GM18502 (cell line): ENCODE results near the gene MRPS14.
"Not testable (repeated sequence)": the region's sequence is repeated elsewhere in the genome, so short reads cannot be mapped to it uniquely, and the experiment has no call there.

Experiments used
- ATAC-seq: cut with Tn5 transposase; IDR thresholded peaks from one replicate; pipeline ENCODE4 v1.9.1; 2021; ENCODE audit warnings: mild to moderate bottlenecking; ENCODE audit not compliant: unreplicated experiment, poor library complexity

The MRPS14 gene

GRCh38 chr1:175024773-175025172 is 1.5 kb upstream of the MRPS14 start:
- no peak for ATAC-seq

GRCh38 chr1:175023922-175024242 is 657 bp upstream of the MRPS14 start:
- ATAC-seq: not testable (repeated sequence)

DNA sequence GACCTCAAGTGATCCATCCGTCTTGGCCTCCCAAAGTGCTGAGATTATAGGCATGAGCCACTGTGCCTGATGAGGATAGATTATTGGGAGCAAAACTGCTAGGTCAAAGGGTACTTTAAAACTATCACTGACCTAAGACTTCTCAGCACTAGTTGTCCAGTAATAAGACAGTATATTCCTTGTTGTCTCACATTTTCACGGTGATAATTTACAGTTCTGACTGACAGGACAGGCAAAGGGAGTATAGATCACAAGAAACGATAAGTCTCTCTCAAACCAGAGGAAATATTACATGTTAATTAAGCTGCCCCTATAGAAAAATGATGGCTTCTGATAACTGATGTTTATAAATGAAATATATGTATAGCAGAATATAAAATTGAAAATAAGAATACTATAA is 3.7 kb downstream of the MRPS14 start:
- ATAC-seq: no peak

GRCh38 chr1:175015243-175015642 is 8.0 kb downstream of the MRPS14 start:
- ATAC-seq: no peak

- ATAC-seq: no peak
These were observed 9.8 kb downstream of the MRPS14 start for GRCh38 chr1:175013445-175013844.

- ATAC-seq: no peak
These were observed 13.7 kb downstream of the MRPS14 start for GRCh38 chr1:175009532-175009931.

DNA sequence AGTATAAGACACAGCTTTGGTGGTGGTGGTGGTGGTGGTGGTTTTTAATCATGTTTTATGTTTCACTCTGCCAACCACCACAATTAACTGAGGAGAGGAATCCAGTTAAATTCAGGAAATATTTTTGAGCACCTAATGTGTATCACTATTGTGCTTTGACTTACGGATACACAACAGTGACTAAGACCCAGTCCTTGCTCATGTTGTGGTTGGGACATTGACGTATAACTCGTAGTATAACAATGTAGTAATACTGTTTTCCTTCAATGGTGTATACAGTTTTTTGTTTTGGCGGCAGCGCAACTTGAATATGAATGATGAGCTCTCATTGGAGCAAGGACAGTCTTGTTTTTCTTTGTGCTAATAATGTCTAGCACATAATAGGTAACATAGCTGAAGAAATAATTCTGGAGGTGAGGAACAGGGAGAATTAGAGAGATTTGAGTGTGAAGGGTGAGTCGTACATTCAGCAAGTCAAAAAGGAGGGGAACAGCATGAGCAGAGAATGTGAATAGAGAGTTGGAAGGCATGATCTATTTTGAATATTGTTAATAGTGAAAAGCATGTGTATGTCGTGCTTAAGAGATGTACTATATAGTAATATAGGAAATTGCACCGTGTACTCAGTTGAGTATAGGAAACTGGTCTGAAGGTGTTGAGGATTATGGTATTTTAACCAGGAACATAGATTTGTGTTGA is 18.0 kb downstream of the MRPS14 start:
- ATAC-seq: no peak

GRCh38 chr1:175003521-175003920 is 19.7 kb downstream of the MRPS14 start:
- ATAC-seq: no peak

- ATAC-seq: no peak
These were observed 20.2 kb downstream of the MRPS14 start for GRCh38 chr1:175002910-175003517.

- ATAC-seq: no peak
These were observed 22.5 kb downstream of the MRPS14 start for GRCh38 chr1:175000697-175001187.

DNA sequence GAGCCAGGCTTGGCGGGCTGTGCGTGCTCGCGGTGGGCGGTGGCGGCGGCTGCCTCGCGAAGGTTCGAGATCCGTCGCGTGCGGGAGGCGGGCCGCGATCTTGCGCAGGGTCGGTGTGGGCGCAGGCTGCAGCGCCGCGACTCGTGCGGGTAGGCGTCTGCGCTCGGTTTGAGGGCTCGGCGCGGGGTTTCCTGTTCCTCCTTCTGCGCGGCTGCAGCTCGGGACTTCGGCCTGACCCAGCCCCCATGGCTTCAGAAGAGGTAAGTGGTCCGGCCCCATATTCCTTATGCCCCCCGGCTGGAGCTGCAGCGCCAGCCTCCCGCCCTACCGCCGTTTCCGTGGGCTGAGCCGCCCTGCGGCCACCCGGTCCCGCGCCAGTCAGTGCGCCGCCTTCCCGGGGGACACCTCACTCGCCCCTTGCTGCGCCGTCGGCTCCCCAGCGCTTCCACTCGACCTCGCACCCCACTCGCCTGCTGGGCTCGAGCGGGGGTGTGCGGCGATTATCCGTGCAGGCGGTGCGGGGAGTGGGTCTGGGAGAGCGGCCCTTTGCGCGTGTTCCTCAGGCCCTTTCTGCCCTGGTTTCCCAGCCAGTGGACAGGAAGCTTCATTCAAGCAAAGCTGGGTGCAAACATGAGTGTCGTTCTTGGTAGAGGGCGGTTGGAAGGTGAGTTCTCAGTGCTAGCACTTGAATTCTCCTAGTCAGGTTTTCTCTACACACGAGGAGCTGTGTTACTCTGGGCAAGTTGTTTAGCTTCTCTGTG is 23.1 kb downstream of the MRPS14 start, which contains the start of gene CACYBP:
CACYBP (plus strand) TSS at position 12 of the 761 bp plus-strand sequence; CDS start at position 246, 234 bp downstream.
- ATAC-seq: peak; percentile 6

GRCh38 chr1:174999216-174999935 is 23.8 kb downstream of the MRPS14 start:
- peak; percentile 82 for ATAC-seq

GRCh38 chr1:174998569-174999215 is 24.5 kb downstream of the MRPS14 start:
- ATAC-seq: peak; percentile 19

DNA sequence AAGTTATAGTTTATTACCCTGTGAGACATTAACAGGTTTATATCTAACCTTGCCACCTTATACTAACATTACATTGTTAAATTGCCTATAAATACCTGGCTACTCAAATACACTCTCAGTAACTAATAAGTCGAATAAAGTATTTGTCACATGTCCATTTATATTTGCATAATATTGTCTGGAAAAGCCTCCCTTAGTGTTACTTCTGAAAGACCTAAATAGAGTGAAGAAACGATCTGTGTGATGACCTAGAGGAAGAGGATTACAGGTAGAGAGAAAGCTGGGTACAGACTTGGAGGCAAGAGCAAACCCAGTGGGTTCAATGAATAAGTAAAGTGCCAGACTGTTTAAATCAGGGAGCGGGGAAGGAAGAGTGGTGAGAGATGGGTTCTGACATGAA is 26.2 kb downstream of the MRPS14 start:
- no peak for ATAC-seq

GRCh38 chr1:174996476-174996875 is 26.7 kb downstream of the MRPS14 start:
- ATAC-seq: no peak

- no peak for ATAC-seq
These were observed 27.3 kb downstream of the MRPS14 start for GRCh38 chr1:174995916-174996315.

GRCh38 chr1:174995121-174995520 is 28.1 kb downstream of the MRPS14 start:
- no peak for ATAC-seq

DNA sequence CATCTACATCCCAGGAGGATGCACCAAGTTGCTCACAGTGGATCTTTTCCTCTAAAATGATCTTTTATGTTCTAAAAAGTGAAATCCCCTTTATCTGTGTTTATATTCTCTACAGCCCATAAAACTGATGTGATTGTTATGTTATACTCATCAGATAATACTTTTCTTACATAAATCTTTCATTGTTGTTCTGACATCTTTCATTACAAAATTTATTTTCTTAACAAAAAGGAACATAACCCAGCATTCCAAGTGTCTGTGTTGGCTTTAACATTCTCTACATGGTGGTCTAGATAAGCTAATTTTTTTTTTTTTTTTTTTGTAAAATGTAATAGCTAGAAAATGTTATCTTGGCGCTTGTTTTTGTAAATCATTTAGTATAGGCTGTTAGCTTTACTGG is 31.8 kb downstream of the MRPS14 start:
- no peak for ATAC-seq

DNA sequence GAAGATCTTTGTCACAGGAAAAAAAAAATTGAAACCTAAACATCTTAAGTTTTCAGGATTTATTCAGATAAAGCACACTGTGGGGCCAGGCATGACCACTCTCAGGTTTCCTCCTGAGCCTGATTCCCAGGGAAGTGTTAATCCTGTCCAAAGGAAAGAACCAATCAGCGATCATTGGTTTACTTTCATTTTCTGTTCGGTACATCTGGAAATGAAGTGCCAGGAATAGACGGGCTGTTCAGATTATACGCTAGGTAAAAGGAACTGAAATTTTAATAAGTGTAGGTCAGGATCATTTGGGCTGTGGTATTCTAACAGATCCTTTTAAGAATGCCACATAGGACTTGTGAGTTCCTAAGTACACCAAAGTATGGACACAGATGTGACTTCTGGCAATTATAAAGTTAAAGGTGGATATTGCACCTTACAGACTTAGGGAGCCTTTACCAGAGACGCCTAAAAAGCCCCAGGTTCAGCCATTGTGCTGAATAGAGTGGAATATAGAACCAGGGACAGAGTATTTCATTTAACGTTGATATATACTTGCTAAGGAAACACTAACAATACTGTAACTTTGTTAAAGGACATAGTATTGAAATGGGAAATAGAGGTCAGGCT is 32.7 kb downstream of the MRPS14 start:
- peak; percentile 42 for ATAC-seq
